Stimulated activated CD8-positive, alpha-beta memory T cell treated with anti-CD3 and anti-CD28 coated beads, Interleukin-12 subunit alpha, Interleukin-12 subunit beta, amount 100 ng/mL, for 24 hours (primary cell): ENCODE data around the gene LHPP.

Source experiments
- DNase-seq: peaks from one replicate; pipeline ENCODE4 v3.0.0-alpha.2; 2020; ENCODE audit errors: extremely low read depth

LHPP gene

DNA sequence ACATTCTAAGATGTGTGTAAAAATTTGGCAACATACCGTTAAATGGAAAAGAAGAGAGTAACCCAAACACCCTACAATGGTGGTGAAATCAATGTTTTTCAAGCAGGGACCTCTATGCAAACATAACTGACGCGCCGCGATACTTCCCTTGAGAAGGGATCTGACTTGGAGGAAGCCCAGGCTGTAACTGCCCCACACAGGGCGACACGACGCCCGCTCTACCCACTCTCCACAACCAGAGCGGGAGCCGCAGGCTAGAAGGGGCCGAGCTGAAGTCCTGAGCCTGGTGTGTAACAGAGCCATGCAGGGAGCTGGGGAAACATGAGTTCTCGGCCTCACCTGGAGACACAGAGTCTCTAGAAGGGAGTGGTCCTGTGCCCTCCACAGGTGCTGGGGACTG is 162.4 kb downstream of the LHPP start:
- no peak for DNase-seq

GRCh38 chr10:124624466-124624865 is 162.8 kb downstream of the LHPP start:
- no peak for DNase-seq

- DNase-seq, result no peak
These were observed 163.3 kb downstream of the LHPP start for GRCh38 chr10:124624895-124625294.

DNA sequence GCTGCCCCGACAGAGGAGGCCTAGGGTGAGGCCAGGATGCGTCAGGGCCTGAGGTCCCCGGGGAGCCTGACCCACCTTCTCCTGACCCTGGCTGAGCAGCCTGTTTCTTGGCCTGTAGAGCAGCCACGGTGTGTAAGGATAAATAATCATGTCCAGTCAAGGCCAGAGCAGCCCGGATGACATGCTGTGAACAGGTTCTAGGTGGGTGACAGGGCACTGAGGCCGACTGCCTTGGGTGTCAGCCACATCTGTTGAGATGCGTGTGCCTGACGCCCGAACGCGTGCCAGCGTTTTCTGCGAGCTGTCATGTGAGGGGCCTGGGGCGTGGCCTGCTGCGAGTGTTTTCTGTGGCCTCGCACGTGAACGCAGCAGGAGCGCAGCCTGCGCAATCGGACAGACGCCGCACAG is 164.2 kb downstream of the LHPP start:
- no peak for DNase-seq

DNA sequence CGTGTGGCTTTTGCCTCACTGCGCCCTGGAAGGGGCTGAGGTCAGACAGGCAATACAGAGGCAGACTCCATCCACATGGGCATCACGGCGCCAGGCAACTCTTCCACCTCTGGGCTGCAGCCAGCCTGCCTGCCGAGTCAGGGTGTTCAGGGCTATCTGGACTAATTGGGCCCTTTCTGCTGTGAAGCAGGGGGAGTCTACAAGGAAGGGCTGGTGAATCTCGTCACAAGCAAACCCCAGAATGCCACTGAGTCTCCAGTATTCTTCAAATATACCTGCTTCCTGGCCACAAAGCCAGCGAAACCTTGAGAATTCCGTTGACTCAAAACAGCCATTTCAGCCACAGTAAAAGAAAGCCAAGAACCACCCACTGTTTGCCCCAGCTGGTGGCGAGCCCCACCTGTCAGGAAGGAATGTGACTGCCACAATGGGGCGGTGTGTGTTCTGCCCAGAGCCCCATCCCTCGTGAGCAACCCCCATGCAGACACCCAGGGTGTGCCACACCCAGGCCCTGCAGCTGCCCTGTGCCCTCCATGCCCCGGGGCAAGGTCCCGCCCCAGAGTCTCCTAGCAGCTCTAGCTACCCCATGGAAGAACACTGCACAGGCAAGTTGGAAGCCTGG is 165.2 kb downstream of the LHPP start:
- DNase-seq, result peak; percentile 19

- DNase-seq, result no peak
These were observed 166.4 kb downstream of the LHPP start for GRCh38 chr10:124627866-124628675.

DNA sequence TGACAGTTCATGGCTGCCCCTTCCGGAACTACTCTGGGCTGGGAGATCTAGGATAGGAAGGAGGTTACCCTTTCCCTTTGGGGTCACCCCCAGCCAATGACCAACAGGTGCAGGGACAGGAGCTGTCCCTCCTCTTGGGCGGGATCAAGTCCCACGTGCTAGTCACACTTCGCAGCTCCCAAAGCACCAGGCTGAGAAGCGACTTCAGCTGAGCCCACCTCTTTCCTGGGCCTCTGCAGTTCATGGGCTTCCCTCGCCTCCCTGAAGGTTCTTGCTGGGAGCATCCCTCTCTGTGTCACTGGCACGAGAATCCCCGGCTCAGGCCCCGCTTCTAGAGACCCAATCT is 167.0 kb downstream of the LHPP start:
- no peak for DNase-seq

- DNase-seq, result no peak
These were observed 167.8 kb downstream of the LHPP start for GRCh38 chr10:124629415-124629814.

- no peak for DNase-seq
These were observed 168.2 kb downstream of the LHPP start for GRCh38 chr10:124629842-124630241.

DNA sequence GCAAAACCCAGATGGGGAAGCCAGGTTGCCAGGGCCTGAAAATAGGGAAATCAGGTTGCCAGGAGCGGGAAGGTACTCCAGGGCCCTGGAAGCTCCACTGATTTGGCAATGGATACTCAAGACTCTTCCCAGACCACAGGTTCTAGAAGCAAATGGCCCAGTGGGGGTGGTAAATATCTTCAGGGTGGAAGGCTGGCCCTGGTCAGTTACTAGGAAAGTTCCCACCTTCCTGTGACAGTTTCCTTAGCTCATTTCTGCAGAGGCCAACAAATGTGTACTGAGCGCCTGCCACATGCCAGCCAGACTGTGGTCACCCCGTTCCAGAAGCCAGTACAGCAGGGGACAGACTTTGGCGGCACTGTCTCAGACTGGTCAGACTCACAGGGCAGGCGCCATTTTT is 168.9 kb downstream of the LHPP start:
- no peak for DNase-seq

- DNase-seq, result no peak
These were observed 170.5 kb downstream of the LHPP start for GRCh38 chr10:124632064-124632531.

DNA sequence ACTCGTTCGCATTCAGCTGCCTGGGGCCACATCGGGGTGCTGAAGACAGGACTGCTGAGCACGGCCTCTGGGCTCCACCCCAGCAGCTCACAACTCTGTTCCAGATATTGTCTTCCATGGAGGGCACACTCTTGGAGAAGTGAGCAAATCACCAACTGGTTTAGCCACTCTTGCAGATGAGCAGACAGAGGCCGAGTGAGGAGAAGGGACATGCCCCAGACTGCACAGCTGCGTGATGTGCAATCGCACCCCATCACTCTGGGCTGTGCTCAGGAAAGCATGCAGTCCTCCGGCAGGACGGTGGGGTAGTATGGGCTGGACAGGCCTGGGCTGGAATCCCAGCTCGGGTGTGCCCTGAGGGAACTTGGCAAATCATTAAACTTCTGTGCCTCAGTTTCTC is 170.9 kb downstream of the LHPP start:
- no peak for DNase-seq

DNA sequence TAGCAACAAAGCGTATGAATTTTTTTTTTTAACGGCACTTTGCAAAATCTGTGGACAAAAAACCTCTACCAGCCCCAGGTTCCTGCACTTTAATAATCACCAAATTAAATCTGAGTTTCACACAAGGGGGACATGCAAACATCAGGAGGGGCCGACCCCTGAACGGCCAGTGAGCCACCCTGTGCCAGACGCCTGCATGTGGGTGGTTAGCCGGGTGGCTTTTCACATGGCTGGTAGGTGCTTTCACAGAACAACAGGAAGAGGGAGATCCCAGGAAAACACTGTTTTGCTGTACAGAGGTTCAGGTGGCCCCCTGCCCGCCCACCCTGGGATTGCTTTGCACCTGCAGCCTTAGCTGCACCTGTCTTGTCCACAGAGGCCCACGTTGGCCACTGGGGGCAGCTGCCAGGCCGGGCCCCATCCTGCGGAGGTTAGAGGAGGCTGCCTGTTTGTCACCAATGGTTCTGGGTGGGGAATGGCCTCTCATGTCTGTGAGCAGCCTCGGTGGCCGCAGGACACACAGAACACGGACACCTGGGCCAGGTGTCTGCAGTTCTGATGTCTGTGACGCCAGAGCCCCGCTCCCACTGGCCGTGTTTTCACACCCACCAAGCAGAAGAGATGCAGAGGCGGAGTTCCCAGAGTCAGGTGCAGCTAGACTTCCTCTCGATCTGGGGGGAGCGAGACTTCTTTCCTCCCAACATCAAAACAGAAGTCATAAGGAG is 174.8 kb downstream of the LHPP start:
- DNase-seq, result no peak

- DNase-seq, result no peak
These were observed 175.6 kb downstream of the LHPP start for GRCh38 chr10:124637091-124637700.

- DNase-seq, result no peak
These were observed 176.1 kb downstream of the LHPP start for GRCh38 chr10:124637746-124638145.

GRCh38 chr10:124639206-124639605 is 177.6 kb downstream of the LHPP start:
- DNase-seq, result no peak

DNA sequence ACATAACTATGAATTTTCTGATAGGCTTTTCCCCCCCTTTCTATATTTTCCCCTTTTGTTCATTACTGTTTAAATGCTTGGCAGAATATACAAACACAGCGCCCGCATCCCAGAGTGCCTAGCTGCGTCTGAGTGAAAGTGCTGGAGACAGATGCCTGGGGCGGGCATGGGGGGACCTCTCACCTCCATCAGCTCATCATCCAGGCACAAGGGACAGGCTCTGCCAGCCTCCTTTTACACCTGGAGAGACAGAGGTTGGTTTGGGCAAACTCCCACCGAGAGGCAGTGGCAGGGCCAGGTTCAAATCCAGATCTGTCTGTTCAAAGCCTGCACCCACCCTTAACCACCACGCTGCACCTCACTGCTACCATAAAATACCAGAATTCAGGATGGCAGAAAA is 178.0 kb downstream of the LHPP start:
- DNase-seq, result no peak

DNA sequence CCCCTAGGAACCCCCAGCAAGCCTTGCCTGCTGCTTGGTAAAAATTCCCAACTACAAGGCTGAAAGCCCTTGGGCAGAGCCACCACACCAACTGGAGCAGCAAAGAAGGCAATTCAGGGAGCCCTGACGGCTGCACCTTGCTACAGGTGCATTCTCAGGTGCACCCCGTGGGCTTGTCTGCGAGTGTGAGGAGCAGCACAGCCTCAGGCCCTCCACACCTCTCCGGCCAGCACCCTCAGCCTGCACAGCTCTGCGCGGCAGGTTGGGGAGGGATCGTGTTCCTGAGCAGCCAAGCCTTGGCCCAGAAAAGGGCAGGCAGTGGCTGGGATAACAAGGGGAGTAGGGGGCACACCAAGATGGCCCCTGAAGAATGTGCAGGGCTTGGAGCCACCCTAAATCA is 178.4 kb downstream of the LHPP start:
- no peak for DNase-seq

DNA sequence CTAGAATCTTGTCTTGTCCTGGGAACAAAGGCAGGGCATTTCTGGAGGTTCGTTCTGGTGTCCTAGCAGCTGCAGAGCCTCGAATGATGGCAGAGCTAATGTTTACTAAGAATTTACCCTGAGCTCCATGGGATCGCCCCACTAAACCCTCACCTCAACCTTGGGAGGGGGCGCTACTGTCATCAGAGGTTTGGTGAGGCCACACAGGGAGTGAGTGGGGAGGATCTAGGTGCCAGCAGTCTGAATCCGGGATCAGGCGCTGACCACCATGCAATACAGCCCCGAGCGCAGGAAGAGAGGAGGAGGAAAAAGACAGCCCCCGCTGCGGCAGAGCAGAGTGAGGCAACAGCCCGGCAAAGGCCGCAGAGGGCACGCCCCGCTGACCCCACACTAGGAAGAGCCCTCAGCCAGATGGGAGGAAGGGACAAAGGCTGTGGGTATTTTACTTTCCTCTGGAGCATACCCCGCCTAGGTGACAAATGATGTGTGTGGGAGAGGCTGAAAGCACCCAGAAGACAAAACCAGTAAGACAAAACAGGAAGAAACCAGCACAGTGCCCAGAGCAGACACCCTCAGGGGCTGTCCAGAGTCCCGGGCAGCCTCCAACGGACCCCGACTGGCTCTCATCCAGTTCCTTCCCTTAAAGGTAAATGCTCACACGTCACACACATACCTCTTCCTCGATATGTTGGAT is 179.1 kb downstream of the LHPP start:
- no peak for DNase-seq

DNA sequence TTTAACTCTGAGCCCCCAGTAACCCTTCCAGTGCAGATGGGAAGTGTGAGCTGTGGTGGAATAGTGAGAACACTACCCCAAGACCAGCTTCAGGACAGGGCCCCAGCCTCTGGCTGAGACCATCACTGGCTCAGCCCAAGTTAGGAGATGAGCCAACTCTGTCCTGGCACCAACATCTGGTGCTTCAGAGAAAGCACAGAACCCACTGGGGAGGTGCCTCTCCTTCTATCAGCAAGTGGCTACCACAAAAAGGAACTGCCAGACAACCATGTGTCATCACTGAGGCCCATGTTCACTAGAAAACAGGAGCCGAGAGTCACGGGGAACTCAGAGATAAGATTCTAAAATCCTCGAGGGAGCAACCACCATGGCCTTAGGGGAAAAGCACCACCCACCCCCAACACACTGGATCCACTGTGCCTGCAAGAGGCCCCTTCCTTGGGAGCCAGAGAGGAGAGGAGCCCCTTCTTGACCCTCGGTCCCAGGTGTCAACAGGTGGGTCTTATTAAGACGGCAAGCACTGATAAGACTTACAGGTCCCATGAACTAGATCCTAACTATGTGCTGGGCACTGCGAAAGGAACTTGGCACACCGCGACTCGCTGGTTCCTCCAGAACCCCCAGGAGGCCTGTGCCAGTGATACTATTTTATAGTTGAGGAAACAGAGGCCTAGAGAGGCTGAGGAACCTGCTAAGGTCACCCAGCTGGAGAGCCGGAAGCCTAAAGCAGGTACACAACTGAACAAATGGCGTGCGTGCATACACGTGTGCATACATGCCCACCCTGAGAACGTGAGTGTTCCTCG is 179.9 kb downstream of the LHPP start:
- DNase-seq, result no peak
